ENCODE data around the gene CABLES1. TPM values are rescaled to one million over a fixed set of nuclear protein-coding genes. Genes with fewer than 3 reads are reported as not detected.
"Not testable (repeated sequence)": the region's sequence is repeated elsewhere in the genome, so short reads cannot be mapped to it uniquely, and the experiment has no call there.

Gene CABLES1
- polyA plus RNA-seq, 5 donors: 44.9 to 82.1 (median 73.6) TPM

DNA sequence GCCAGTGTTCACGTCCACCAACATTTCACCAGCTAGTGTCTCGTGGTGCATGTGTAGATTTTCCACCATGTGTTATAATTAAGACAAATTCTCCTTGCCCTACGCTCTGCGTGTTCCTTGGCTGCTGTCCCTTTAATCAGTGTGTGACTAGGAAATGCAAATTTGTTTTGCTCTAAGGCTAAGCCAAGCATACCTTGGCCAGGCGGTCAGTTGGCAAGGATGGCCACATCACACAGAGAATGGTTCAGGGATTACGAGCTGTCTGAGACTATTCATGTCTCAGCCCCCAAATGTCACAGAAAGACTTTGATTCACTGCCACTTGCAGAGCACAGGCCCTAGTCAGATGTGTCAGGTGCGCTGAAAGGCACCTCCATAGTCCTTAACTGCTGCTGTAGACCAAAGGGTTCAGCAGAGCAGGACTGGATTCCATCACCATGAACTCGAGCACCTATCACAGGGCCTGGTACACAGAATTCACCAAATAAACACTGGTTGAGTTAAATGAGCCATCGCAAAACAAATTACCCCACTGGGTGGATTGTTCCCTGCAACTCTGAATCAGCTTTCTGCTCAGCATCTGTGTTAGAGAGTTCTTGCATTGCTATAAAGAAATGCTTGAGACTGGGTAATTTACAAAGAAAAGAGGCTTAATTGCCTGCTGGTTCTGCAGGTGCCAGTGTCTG is 128.4 kb downstream of the CABLES1 start:
- DNase-seq: no peak

- DNase-seq: no peak
Observed at GRCh38 chr18:23265682-23266399, 130.6 kb downstream of the CABLES1 start.

GRCh38 chr18:23266717-23267446 is 131.6 kb downstream of the CABLES1 start:
- no peak for DNase-seq

DNA sequence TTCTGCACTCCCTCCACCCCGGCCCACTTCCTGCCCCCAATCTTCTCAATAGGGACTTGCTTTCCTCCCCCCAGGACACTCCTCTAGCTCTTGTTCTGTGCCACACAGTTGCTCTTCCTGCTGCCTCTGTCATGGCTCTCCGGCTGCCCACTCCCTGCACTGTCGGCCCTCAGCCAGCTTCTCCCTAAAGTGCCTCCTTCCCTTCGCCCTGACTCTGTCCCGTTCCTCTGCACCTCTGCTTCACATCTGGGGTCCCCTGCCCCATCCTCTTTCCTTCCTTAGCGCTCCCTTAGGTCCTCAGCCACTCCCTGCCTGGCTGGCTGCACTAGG is 132.1 kb downstream of the CABLES1 start:
- no peak for DNase-seq

DNA sequence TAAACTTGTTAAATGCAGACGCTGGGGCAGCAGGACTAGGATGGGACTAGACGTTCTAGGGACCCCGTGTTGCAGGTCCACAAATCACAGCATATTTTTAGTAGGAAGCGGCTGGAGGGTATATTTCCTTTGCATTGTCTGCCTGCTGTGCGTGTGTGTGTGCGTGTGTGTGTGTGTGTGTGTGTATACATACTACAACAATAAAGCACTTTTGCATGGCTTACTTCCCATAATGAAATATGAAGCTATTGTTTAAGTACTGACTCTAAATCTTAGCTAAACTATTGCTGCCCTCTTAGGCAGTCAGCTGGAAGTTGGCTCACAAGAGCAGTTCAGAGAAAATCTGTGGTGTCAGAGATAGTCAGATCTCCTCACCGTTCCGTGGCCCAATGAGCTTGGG is 133.4 kb downstream of the CABLES1 start:
- no peak for DNase-seq

DNA sequence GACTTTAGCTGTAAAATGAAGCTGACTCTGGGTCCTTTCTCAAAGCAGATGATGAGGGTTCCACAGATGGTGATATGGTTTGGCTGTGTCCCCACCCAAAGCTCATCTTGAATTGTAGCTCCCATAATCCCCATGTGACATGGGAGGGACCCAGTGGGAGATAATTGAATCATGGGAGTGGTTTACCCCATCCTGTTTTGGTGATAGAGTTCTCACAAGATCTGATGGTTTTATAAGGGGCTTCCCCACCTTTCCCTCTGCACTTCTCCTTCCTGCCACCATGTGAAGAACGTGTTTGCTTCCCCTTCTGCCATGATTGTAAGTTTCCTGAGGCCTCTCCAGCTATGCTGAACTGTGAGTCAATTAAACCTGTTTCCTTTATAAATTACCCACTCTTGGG is 133.8 kb downstream of the CABLES1 start:
- not testable (repeated sequence) for DNase-seq

DNA sequence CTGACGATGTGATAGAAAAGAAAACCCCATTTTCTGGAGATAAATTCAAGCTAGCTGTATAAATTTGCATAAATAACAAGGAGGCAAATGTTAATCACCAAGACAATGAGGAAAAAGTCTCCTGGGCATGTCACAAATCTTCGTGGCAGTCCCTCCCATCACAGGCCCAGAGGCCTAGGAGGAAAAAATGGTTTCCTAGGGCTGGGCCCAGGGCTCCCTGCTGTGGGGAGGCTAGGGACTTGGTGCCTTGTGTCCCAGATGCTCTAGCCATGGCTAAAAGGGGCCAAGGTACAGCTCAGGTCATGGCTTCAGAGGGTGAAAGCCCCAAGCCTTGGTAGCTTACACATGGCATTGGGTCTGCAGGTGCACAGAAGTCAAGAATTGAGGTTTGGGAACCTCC is 134.6 kb downstream of the CABLES1 start:
- no peak for DNase-seq

- no peak for DNase-seq
Observed at GRCh38 chr18:23270986-23271680, 135.8 kb downstream of the CABLES1 start.

DNA sequence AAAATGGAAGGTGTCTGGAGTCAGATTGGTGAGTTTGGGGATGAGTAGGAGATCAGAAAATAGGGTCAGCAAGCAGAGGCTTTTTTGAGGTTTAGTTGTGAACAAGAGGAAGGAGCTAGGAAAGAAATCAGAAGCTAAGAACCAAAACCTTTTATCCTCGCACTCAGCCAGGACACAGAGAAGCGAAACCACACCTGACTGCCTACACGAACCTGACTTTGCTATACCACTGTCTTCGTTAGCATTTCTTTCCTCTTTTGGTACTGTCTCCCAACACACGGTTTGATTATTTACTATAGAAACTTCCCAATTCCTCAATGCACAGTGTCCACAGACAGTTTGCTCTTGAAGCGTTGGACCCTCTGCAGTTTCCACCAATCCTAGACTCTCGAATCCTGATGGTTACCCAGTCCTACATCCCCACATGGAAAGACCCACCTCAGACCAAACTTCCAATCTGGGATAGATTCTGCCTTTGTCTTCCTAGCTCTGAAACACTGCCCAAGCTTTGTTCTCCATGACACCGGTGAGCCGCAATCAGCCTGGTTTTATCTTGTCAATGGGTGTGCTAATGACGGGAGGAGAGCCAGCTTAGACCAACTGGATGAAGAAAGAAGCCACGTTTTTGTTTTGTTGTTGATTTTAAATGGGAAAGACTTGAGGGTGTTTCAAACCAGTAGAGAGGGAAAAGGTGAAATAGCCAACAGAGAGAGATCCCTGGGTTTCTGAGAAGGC is 137.4 kb downstream of the CABLES1 start:
- no peak for DNase-seq

- DNase-seq: no peak
Observed at GRCh38 chr18:23273443-23273966, 138.2 kb downstream of the CABLES1 start.

- DNase-seq: no peak
Observed at GRCh38 chr18:23274638-23275482, 139.6 kb downstream of the CABLES1 start.

- DNase-seq: peak in 1 of 2 donors; percentile 18
Observed at GRCh38 chr18:23276451-23276850, 141.2 kb downstream of the CABLES1 start.

GRCh38 chr18:23277399-23277798 is 142.1 kb downstream of the CABLES1 start:
- DNase-seq: no peak

GRCh38 chr18:23279931-23280330 is 144.6 kb downstream of the CABLES1 start:
- no peak for DNase-seq

DNA sequence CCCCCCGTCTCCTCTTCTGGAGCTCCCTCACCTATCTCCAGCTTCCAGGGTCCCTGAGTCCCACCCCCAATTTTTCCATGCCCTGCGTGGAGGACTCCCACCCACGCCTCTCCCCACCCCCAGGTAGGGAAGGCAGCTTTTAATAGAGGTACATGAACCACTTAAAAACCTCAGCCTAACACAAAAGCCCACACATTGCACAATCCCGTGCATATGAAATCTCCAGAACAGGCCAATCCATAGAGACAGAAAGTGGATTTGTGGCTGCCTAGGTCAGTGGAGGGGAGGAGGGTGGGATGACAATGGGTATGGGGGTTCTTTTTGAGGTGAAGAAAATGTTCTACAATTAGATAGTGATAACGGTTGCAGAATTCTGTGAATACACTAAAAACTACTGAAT is 145.6 kb downstream of the CABLES1 start:
- no peak for DNase-seq

GRCh38 chr18:23281626-23282436 is 146.5 kb downstream of the CABLES1 start:
- no peak for DNase-seq

DNA sequence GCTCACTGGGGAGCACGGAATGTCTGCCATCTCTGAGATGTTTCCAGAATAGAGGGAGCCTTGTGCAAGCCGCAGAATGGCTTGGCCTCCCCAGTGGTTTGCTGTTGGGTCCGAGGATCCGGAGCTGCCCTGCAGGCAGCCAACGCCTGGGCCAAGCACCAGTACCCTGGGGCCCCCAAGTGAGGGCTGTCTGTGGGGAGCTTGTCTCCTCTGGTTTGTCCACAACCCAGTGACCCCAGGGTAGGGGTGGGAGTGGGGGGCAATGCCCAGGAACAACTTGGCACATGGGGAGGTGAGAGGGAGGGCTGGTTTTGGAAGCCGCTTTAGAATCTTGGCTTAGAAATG is 147.1 kb downstream of the CABLES1 start:
- DNase-seq: no peak

DNA sequence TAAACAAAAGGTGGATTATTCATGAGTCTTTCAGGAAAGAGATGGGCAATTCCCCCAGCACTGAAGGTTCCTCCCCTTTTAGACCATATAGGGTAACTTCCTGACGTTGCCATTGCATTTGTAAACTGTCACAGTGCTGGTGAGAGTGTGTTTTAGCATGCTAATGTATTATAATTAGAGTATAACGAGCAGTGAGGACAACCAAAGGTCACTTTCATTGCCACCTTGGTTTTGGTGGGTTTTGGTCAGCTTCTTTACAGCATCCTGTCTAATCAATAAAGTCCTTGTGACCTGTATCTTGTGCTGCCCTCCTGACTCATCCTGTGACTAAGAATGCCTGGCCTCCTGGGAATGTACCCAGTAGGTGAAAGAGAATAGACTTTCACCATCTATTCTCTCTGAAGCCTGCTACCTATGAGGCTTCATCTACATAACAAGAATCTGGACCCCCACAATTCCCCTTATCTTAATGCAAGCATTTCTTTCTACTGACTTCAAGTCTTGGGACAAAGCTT is 148.7 kb downstream of the CABLES1 start:
- DNase-seq: no peak

GRCh38 chr18:23284629-23285028 is 149.3 kb downstream of the CABLES1 start:
- DNase-seq: no peak

All from right lung (tissue), 5 donors.